CD8-positive, alpha-beta memory T cell (primary cell): ENCODE measurements around the gene FABP1. TPM values are rescaled to one million over a fixed set of nuclear protein-coding genes. Genes with fewer than 3 reads are reported as not detected.

ENCODE experiments used
- CTCF ChIA-PET: fragments of 350-600 bp; sonication (Branson Sonifier 250); formaldehyde crosslinking; loops from one replicate; lab custom pipeline; 2021; ENCODE audit warnings: antibody characterized with exemption; lab: Charles Lee
- POLR2A ChIA-PET: fragments of 350-600 bp; sonication (Branson Sonifier 250); formaldehyde crosslinking; loops from one replicate; lab custom pipeline; 2021; ENCODE audit warnings: antibody characterized with exemption; lab: Charles Lee
- DNase-seq, 5 donors: peaks; one replicate each; pipeline versions ENCODE4 v3.0.0 to v3.0.0-alpha.2; 2020 to 2022; ENCODE audit warnings: mixed read lengths in 1 of 5
- H3K27ac ChIP-seq: one replicate; pipeline ENCODE4 v1.7.0; 2013; ENCODE audit warnings: low read depth, mild to moderate bottlenecking, low read length, moderate library complexity
- H3K27me3 ChIP-seq: 2 replicates; pipeline ENCODE4 v1.7.0; 2013; ENCODE audit warnings: low read length, mild to moderate bottlenecking; ENCODE audit not compliant: insufficient read depth, poor library complexity, severe bottlenecking
- H3K36me3 ChIP-seq: 2 replicates; pipeline ENCODE4 v1.7.0; 2013; ENCODE audit warnings: mild to moderate bottlenecking, low read length, moderate library complexity; ENCODE audit not compliant: insufficient read depth
- H3K4me1 ChIP-seq: 2 replicates; pipeline ENCODE4 v1.7.0; 2013; ENCODE audit warnings: mild to moderate bottlenecking, low read length, moderate library complexity; ENCODE audit not compliant: insufficient read depth
- H3K4me3 ChIP-seq: 2 replicates; pipeline ENCODE4 v1.7.0; 2013; ENCODE audit warnings: mild to moderate bottlenecking, low read length
- H3K9me3 ChIP-seq: 2 replicates; pipeline ENCODE4 v1.7.0; 2013; ENCODE audit warnings: mild to moderate bottlenecking, low read length
- H3K27ac Mint-ChIP-seq, 8 donors: one replicate each; pipeline ENCODE4 v1.8.0; 2020 to 2021; ENCODE audit warnings: mixed read lengths in 8 of 8, mild to moderate bottlenecking in 6 of 8, inconsistent platforms in 3 of 8, moderate library complexity in 3 of 8
- H3K27me3 Mint-ChIP-seq, 2 donors: one replicate each; pipeline ENCODE4 v1.8.0; 2020 to 2021; ENCODE audit warnings: mixed read lengths in 2 of 2, mild to moderate bottlenecking in 1 of 2, moderate library complexity in 1 of 2
- H3K36me3 Mint-ChIP-seq, 3 donors: one replicate each; pipeline ENCODE4 v1.8.0; 2020 to 2021; ENCODE audit warnings: mixed read lengths in 3 of 3, inconsistent platforms in 1 of 3, mild to moderate bottlenecking in 1 of 3
- H3K4me1 Mint-ChIP-seq, 3 donors: one replicate each; pipeline ENCODE4 v1.8.0; 2020 to 2021; ENCODE audit warnings: mixed read lengths in 3 of 3, inconsistent platforms in 1 of 3, mild to moderate bottlenecking in 1 of 3
- H3K4me3 Mint-ChIP-seq, 7 donors: one replicate each; pipeline ENCODE4 v1.8.0; 2020 to 2021; ENCODE audit warnings: mixed read lengths in 7 of 7, mild to moderate bottlenecking in 6 of 7, moderate library complexity in 4 of 7, inconsistent platforms in 2 of 7
- H3K9me3 Mint-ChIP-seq, 5 donors: one replicate each; pipeline ENCODE4 v1.8.0; 2020 to 2022; ENCODE audit warnings: mixed read lengths in 5 of 5, mild to moderate bottlenecking in 3 of 5, moderate library complexity in 2 of 5, inconsistent platforms in 1 of 5
- polyA plus RNA-seq: library from polyadenylated mRNA; unstranded; fragments of 300-500 nt; fragmentation: Illumina TruSeq; gene quantifications from one replicate; pipeline ENCODE4 v1.2.3, GENCODE V29; 2021
- total RNA-seq, 2 experiments: library from RNA; stranded (reverse); gene quantifications; one replicate each; pipeline ENCODE4 v1.2.3, GENCODE V29; 2021

Gene FABP1
- total RNA-seq (not detected), polyA plus RNA-seq (not detected)

DNA sequence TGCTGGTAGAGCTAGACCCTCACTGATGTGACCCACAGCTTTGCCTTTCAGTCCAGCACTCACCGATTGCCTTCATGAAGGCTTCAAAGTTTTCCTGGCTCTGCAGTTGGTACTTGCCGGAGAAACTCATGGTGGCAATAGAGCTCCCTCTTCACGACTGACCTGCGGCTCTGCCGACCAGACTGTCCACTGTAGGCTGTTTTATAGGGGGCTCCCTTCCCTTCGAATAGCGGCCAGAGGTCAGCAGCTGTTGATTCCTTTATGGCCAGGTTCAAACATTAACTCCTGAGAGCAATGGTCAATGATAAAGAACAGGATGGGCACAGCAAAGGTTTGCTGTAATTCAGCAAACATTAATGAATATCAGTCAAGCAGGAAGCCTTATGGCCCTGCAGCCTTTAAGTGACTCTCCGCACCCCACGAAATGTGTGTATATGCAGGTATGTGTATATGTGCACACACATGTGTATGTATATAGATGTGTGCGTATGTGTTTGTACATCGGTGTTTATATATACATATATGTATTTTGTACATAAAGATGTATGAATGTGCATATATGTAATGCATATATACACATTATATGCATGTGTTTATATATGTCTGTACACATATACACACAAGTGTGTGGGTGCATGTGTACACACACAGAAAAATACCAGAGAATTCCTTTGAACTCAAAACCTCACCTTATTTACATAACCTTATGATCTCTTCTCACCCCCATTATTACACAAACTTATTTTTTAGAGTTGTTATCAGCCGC is at the start of gene FABP1:
TSS of gene FABP1 (minus strand) at position 175 of the 766 bp plus-strand sequence. CDS start at position 130, 45 bp downstream.
- Mint-ChIP-seq H3K27me3 (peaks cover 18 to 33% of the 10 kb centered on the region in 2 donors), H3K36me3 (peaks cover 0 to 2% (median 0%) of the 10 kb centered on the region in 3 donors), H3K9me3 (no peaks in the 10 kb centered on the region), H3K27ac (peak within 1 kb of the TSS in 1 of 8 donors; percentile 41), H3K4me1 (no peaks in the 10 kb centered on the region), H3K4me3 (no peak within 1 kb of the TSS)
- H3K4me1 ChIP-seq, result no peaks in the 10 kb centered on the region
- ChIA-PET CTCF (no interaction called here), POLR2A (no interaction called here)
- DNase-seq, result no peak
- no peak within 1 kb of the TSS for H3K4me3 ChIP-seq
- no peaks in the 10 kb centered on the region for H3K27me3 ChIP-seq
- no peaks in the 10 kb centered on the region for H3K36me3 ChIP-seq
- no peaks in the 10 kb centered on the region for H3K9me3 ChIP-seq
- H3K27ac ChIP-seq, result no peak within 1 kb of the TSS

DNA sequence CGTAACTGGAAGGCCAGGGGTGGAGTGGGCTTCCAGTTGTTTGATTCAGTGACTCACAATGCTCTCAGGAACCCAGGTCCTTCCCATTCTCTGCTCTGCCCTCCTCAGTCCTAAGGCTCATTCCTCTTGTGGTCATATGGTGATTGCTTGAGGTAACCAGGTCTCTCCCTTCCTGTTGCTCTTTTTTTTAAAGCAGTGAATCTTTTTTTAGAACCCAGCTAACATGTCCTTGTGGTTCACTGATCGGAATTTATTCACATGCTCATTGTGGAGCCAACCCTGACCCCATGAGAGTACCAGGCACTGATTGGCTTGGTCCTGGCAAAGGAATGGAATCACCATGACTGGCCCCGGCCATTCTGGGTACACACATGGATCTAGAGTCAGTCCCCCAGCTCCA is 49.7 kb upstream of the FABP1 start:
- H3K27me3 Mint-ChIP-seq, result peaks cover 9% of the 10 kb centered on the region in 2 donors
- no peaks in the 10 kb centered on the region for H3K27me3 ChIP-seq
- no peak for DNase-seq
- no peak overlapping the region for H3K27ac ChIP-seq
- no peaks in the 10 kb centered on the region for H3K36me3 ChIP-seq
- CTCF ChIA-PET, result no interaction called here
- H3K27ac Mint-ChIP-seq, result no peak overlapping the region
- H3K4me1 Mint-ChIP-seq, result peaks cover 8 to 13% (median 12%) of the 10 kb centered on the region in 3 donors
- H3K4me1 ChIP-seq, result peaks cover 7% of the 10 kb centered on the region
- POLR2A ChIA-PET, result no interaction called here
- H3K4me3 ChIP-seq, result no peak overlapping the region
- no peaks in the 10 kb centered on the region for H3K9me3 ChIP-seq
- H3K36me3 Mint-ChIP-seq, result no peaks in the 10 kb centered on the region
- no peak overlapping the region for H3K4me3 Mint-ChIP-seq
- peaks cover 0 to 6% (median 0%) of the 10 kb centered on the region in 5 donors for H3K9me3 Mint-ChIP-seq

DNA sequence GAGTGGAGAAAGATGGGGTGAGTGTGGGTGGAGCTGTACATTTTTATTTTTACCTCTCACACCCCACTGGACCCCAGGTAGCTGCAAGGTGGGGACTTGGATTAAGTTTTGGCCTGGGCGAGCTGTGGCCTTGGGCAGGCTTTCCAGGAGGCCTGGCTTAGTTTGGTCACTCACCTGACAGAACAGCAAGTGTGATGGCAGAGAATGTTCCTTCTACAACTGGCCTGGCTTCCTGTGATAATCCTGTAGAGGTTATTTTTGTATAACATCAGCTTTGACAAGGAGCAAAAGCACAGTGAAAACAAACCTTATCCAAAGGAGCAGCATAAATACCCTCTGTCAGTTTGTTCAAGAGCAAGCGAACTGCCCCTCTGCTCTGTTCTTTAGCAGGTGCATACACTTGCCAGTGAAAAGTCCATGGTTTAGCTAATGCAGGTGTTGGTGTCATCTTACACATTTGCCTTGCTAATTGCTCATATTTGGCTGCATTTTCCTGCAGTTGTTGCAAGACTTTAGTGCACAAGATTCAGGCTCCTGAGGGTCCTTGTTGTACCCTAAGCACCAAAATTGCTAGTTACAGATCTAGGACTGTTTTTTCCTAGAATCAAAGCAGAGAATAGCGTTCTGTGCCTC is 48.6 kb upstream of the FABP1 start:
- no peak overlapping the region for H3K4me3 Mint-ChIP-seq
- peaks cover 9 to 11% of the 10 kb centered on the region in 2 donors for H3K27me3 Mint-ChIP-seq
- peaks cover 2% of the 10 kb centered on the region for H3K4me1 ChIP-seq
- no peaks in the 10 kb centered on the region for H3K36me3 Mint-ChIP-seq
- POLR2A ChIA-PET, result no interaction called here
- no peaks in the 10 kb centered on the region for H3K9me3 ChIP-seq
- CTCF ChIA-PET, result no interaction called here
- no peak for DNase-seq
- peaks cover 0 to 2% (median 0%) of the 10 kb centered on the region in 5 donors for H3K9me3 Mint-ChIP-seq
- H3K4me3 ChIP-seq, result no peak overlapping the region
- no peaks in the 10 kb centered on the region for H3K36me3 ChIP-seq
- no peak overlapping the region for H3K27ac ChIP-seq
- H3K27ac Mint-ChIP-seq, result no peak overlapping the region
- H3K27me3 ChIP-seq, result no peaks in the 10 kb centered on the region
- H3K4me1 Mint-ChIP-seq, result peaks cover 2 to 5% (median 3%) of the 10 kb centered on the region in 3 donors

DNA sequence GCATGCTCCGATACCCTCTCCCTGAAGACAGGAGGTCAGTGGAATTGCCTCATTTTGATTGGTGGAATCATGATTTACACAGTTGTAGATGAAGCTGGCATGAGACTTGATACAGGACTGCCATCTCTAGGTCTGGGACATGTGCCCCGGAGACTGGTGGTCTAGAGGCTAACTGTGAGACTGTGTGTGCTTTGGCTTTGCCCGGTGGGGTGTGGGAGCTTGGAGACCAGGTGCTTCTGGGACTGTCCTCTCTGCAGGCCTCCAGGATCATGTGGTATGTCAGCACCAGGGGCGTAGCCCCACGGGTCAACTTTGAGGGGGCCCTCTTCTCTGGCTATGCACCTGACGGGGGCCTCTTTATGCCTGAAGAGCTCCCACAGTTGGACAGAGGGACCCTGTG is 45.0 kb upstream of the FABP1 start:
- H3K27ac Mint-ChIP-seq, result no peak overlapping the region
- peaks cover 11 to 18% of the 10 kb centered on the region in 2 donors for H3K27me3 Mint-ChIP-seq
- no peak overlapping the region for H3K27ac ChIP-seq
- H3K36me3 ChIP-seq, result no peaks in the 10 kb centered on the region
- DNase-seq, result no peak
- no peak overlapping the region for H3K4me3 ChIP-seq
- H3K4me1 ChIP-seq, result no peaks in the 10 kb centered on the region
- H3K36me3 Mint-ChIP-seq, result peaks cover 0 to 7% (median 0%) of the 10 kb centered on the region in 3 donors
- ChIA-PET POLR2A (no interaction called here), CTCF (interaction anchor here (1.0 to 2.0 kb wide), 2 partner anchors 13 to 113 kb away, joined by 3 to 5 read pairs; no protein-coding TSS in a partner anchor)
- peaks cover 8 to 10% (median 9%) of the 10 kb centered on the region in 3 donors for H3K4me1 Mint-ChIP-seq
- H3K9me3 ChIP-seq, result no peaks in the 10 kb centered on the region
- H3K27me3 ChIP-seq, result no peaks in the 10 kb centered on the region
- H3K4me3 Mint-ChIP-seq, result no peak overlapping the region
- H3K9me3 Mint-ChIP-seq, result peaks cover 0 to 1% (median 0%) of the 10 kb centered on the region in 5 donors

DNA sequence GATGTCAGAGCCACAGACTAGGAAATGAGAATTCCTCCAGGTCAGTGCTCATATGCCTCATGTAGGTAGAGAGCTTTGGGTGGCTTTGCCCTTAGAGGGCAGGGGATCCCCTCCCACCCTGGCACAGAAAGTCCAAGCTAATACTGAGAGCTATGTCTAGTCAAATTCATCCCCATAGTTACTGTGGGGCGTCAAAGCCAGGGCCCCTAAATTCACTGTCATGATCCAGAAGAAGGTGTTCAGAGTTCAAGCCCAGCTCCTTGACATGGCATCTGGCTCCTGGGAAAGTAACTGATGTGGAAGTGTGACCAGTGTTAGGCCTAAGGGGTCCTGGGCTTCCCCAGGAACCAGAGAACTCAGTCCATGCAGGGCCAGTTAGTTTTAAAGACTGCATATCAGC is 44.1 kb upstream of the FABP1 start:
- Mint-ChIP-seq H3K36me3 (peaks cover 0 to 7% (median 0%) of the 10 kb centered on the region in 3 donors), H3K27ac (peak overlapping the region in 2 of 8 donors; percentile 15 to 70), H3K4me3 (peak overlapping the region in 6 of 7 donors; percentile 18 to 84 (median 74)), H3K9me3 (peaks cover 0 to 1% (median 0%) of the 10 kb centered on the region in 5 donors), H3K4me1 (peaks cover 8 to 10% (median 9%) of the 10 kb centered on the region in 3 donors), H3K27me3 (peaks cover 5 to 17% of the 10 kb centered on the region in 2 donors)
- Histone ChIP-seq H3K9me3 (no peaks in the 10 kb centered on the region), H3K4me1 (no peaks in the 10 kb centered on the region), H3K27ac (no peak overlapping the region), H3K27me3 (no peaks in the 10 kb centered on the region), H3K36me3 (no peaks in the 10 kb centered on the region), H3K4me3 (no peak overlapping the region)
- DNase-seq, result no peak
- CTCF ChIA-PET, result interaction anchor here (0.8 kb wide), 1 partner anchor 19 kb away, joined by 4 read pairs; no protein-coding TSS in a partner anchor
- POLR2A ChIA-PET, result no interaction called here

DNA sequence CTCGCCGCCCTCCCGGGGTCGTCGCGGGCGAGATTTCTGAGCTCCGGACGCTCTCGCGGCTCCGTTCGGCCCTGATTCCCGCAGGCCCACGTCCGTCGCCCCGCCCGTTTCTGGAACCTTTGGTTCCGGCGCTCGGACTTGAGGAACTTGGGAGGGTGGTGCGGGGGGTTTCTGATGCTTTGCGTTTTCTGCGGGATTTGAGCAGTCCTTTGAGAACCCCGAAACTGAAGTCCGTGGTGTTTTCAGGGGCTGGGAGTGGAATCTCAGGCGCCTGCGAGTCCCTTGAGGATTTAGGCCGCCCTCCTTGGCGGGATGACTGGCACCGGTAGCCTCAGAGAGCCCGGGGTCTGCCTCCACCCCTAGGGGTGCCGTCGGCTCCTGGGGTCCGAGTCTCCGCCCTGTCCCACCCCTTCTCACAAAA is 42.6 kb upstream of the FABP1 start:
- ChIA-PET POLR2A (interaction anchor here (0.6 kb wide), 1 partner anchor 706 kb away, joined by 3 read pairs; no protein-coding TSS in a partner anchor), CTCF (interaction anchor here (1.5 kb wide), 1 partner anchor 110 kb away, joined by 4 read pairs; no protein-coding TSS in a partner anchor)
- Mint-ChIP-seq H3K4me1 (peaks cover 8 to 10% (median 9%) of the 10 kb centered on the region in 3 donors), H3K4me3 (peak overlapping the region; percentile 54 to 88 (median 76)), H3K36me3 (peaks cover 0 to 7% (median 0%) of the 10 kb centered on the region in 3 donors), H3K27me3 (peaks cover 3 to 17% of the 10 kb centered on the region in 2 donors), H3K27ac (peak overlapping the region in 4 of 8 donors; percentile 45 to 86 (median 76)), H3K9me3 (peaks cover 0 to 1% (median 0%) of the 10 kb centered on the region in 5 donors)
- Histone ChIP-seq H3K27me3 (no peaks in the 10 kb centered on the region), H3K36me3 (no peaks in the 10 kb centered on the region), H3K9me3 (no peaks in the 10 kb centered on the region), H3K4me3 (peak overlapping the region; percentile 47), H3K4me1 (no peaks in the 10 kb centered on the region), H3K27ac (no peak overlapping the region)
- DNase-seq, result no peak

DNA sequence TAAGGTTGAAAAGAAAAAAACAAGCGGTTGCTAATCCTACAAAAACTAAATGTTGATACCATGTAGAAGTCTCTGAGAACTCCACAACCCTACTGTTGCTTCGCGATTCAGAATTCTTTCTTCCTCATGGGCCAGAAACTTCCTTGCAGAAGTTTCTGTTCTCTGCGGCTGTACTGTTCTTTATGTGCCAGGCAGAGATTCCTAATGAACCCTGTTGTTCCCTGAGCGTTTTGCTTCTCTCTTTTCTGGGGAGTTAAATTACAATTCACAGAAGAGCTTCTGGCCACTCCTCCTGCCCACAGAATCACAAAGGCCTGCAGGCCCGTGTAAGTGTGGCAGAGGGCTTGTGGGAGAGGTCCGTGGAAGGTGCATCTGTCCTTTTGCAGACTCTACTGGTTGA is 40.5 kb upstream of the FABP1 start:
- Mint-ChIP-seq H3K27ac (no peak overlapping the region), H3K4me3 (peak overlapping the region in 2 of 7 donors; percentile 29 to 71), H3K27me3 (peaks cover 3 to 12% of the 10 kb centered on the region in 2 donors), H3K36me3 (peaks cover 0 to 7% (median 0%) of the 10 kb centered on the region in 3 donors), H3K9me3 (peaks cover 0 to 1% (median 0%) of the 10 kb centered on the region in 5 donors), H3K4me1 (peaks cover 8 to 10% (median 9%) of the 10 kb centered on the region in 3 donors)
- no peaks in the 10 kb centered on the region for H3K9me3 ChIP-seq
- no peak overlapping the region for H3K27ac ChIP-seq
- CTCF ChIA-PET, result interaction anchor here (1.3 to 2.6 kb wide), 2 partner anchors 8 to 11 kb away, joined by 3 to 10 read pairs; no protein-coding TSS in a partner anchor
- H3K4me1 ChIP-seq, result no peaks in the 10 kb centered on the region
- no peak for DNase-seq
- no peaks in the 10 kb centered on the region for H3K36me3 ChIP-seq
- POLR2A ChIA-PET, result no interaction called here
- no peak overlapping the region for H3K4me3 ChIP-seq
- no peaks in the 10 kb centered on the region for H3K27me3 ChIP-seq
